ENCODE results near the gene TAF1C. TPM values are rescaled to one million over a fixed set of nuclear protein-coding genes. Genes with fewer than 3 reads are reported as not detected.
"Not testable (repeated sequence)": the region's sequence is repeated elsewhere in the genome, so short reads cannot be mapped to it uniquely, and the experiment has no call there.

Gene TAF1C
- total RNA-seq, 4 donors from 2014 or later = 46.7 to 75.5 (median 55.2) TPM

DNA sequence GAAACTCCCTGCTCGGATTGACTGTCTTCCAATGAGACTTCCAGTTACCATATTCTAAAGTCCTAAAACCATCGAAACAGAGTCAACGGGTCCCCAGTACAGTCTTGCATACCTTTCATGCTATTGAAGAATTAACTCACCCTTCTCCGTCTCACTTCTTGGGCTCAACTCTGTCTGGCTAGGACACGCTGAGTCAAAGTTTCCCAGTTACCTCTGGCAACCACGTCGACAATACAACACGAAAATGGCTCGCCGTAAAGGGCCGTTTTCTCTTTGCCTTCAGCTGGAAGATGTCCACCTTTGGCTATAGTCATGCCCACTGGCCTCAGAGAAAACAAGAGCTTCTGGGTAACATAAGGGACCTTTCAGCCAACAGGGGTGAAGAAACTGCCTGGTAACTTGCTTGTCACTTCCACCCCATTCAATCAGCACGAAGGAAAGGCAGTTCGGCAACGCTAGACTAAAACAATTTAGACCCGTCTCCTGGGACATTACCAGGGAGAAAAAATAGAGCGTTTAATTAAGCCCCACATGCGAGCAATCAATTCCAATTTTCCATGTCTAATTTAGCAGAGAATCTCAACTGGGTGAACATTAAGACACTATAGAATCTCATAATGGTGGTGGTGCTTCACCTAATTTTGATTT, 31.4 kb upstream of the TAF1C start:
- no peak for TF ChIP-seq POLR2A (IDR thresholded peaks at IDR 0.05)
- no peak for TF ChIP-seq EP300 (IDR thresholded peaks at IDR 0.05)
- TF ChIP-seq POLR2AphosphoS5 (IDR thresholded peaks at IDR 0.05) = no peak
- TF ChIP-seq CTCF (IDR thresholded peaks at IDR 0.05) = no peak
- no peaks in the 10 kb centered on the region for H3K27me3 ChIP-seq
- WGBS = 79% methylated on average over 17 of the region's 17 CpGs

DNA sequence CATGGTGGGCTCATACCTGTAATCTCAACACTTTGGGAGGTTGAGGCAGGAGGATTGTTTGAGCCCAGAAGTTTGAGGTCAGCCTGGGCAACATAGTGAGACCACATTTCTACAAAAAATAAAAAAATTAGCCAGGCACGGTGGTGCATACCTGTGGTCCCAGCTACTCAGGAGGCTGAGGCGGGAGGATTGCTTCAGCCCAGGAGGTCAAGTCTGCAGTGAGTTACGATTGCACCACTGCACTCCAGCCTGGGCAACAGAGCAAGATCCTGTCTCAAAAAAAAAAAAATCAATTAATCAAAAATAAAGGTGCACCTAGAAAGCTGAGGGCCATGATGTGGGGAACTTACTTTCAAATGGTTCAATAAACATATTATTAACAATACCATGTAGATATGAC, 29.3 kb upstream of the TAF1C start:
- H3K36me3 ChIP-seq; DNase-seq (ENCODE audit: low spot score in 2 of 2); H3K4me3 ChIP-seq; H3K9me3 ChIP-seq; H3K4me1 ChIP-seq; H3K27me3 ChIP-seq; H3K27ac ChIP-seq: not testable (repeated sequence)
- WGBS = 90% methylated on average over 3 of the region's 3 CpGs

More for the DNA sequence above, 31.4 kb upstream of the TAF1C start:
- Histone ChIP-seq H3K4me1 (no peaks in the 10 kb centered on the region), H3K27ac (no peak overlapping the region), H3K4me3 (no peak overlapping the region), H3K36me3 (no peaks in the 10 kb centered on the region), H3K9me3 (no peaks in the 10 kb centered on the region)
- DNase-seq (ENCODE audit: low spot score in 2 of 2) = no peak

DNA sequence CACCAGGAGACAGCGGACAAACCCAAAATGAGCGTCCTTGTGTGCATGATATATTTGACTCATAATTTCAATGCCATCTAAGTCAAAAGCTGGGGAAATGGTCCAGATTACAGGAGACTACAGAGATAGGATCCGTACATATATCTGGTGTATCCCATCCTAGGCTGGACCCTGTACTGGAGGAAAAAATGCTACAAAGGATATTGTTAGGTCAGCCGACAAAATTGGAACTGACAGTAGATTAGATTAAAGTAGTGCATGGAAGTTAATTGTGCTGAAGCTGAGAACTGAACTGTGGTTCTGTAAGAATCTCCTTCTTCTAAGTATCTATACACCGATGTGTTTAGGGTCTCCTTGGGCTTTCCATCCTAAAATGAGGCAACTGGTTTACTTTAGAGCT, 28.7 kb upstream of the TAF1C start:
- no peak overlapping the region for H3K4me3 ChIP-seq
- no peaks in the 10 kb centered on the region for H3K4me1 ChIP-seq
- TF ChIP-seq CTCF (IDR thresholded peaks at IDR 0.05) = no peak
- no peak for TF ChIP-seq EP300 (IDR thresholded peaks at IDR 0.05)
- no peak for TF ChIP-seq POLR2AphosphoS5 (IDR thresholded peaks at IDR 0.05)
- no peak for TF ChIP-seq POLR2A (IDR thresholded peaks at IDR 0.05)
- no peaks in the 10 kb centered on the region for H3K9me3 ChIP-seq
- no peaks in the 10 kb centered on the region for H3K27me3 ChIP-seq
- H3K36me3 ChIP-seq = no peaks in the 10 kb centered on the region
- WGBS = 86% methylated on average over 5 of the region's 5 CpGs
- no peak overlapping the region for H3K27ac ChIP-seq
- no peak for DNase-seq (ENCODE audit: low spot score in 2 of 2)

GRCh38 chr16:84214451-84215066, 27.7 kb upstream of the TAF1C start:
- 80% methylated on average over 12 of the region's 15 CpGs for WGBS
- no peak for TF ChIP-seq CTCF (IDR thresholded peaks at IDR 0.05)
- TF ChIP-seq POLR2AphosphoS5 (IDR thresholded peaks at IDR 0.05) = no peak
- TF ChIP-seq EP300 (IDR thresholded peaks at IDR 0.05) = no peak
- TF ChIP-seq POLR2A (IDR thresholded peaks at IDR 0.05) = no peak
- no peaks in the 10 kb centered on the region for H3K36me3 ChIP-seq
- no peaks in the 10 kb centered on the region for H3K4me1 ChIP-seq
- H3K4me3 ChIP-seq = no peak overlapping the region
- H3K27ac ChIP-seq = no peak overlapping the region
- H3K27me3 ChIP-seq = no peaks in the 10 kb centered on the region
- no peaks in the 10 kb centered on the region for H3K9me3 ChIP-seq
- DNase-seq (ENCODE audit: low spot score in 2 of 2) = no peak

DNA sequence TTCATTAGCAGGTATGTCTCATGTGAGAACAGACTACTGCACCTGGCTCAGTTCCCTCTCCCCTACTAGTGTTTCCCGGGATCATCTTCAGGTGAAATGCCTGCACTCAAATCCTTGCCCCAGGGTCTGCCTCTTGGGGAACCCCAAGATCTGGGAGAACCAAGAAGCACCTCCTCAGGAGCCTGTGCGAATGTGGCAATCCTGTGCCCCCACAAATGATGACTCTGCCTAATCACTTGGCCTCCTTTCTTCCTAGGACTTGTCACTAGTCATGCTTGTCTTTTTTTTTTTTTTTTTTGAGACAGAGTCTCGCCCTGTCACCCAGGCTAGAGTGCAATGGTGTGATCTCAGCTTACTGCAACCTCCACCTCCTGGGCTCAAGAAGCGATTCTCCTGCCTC, 25.8 kb upstream of the TAF1C start:
- Histone ChIP-seq H3K27me3 (no peaks in the 10 kb centered on the region), H3K9me3 (no peaks in the 10 kb centered on the region), H3K4me1 (no peaks in the 10 kb centered on the region), H3K36me3 (no peaks in the 10 kb centered on the region), H3K27ac (no peak overlapping the region), H3K4me3 (no peak overlapping the region)
- WGBS = 78% methylated on average over 4 of the region's 4 CpGs
- TF ChIP-seq CTCF (IDR thresholded peaks at IDR 0.05) = no peak
- no peak for DNase-seq (ENCODE audit: low spot score in 2 of 2)

DNA sequence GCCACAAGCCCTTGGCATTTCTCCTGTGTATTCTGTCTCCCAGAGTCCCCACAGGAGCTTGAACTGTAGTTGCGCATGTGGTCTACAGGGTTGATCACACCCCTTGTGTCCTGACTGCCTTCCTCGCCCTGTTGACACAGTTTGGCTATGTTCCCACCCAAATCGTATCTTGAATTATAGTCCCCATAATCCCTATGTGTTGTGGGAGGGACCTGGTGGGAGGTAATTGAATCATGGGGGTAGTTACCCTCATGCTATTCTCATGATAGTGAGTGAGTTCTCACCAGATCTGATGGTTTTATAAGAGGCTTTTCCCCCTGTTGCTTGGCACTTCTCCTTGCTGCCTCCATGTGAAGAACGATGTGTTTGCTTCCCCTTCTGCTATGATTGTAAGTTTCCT, 25.3 kb upstream of the TAF1C start:
- H3K9me3 ChIP-seq = no peaks in the 10 kb centered on the region
- TF ChIP-seq CTCF (IDR thresholded peaks at IDR 0.05) (no peak), POLR2A (IDR thresholded peaks at IDR 0.05) (no peak), EP300 (IDR thresholded peaks at IDR 0.05) (no peak), POLR2AphosphoS5 (IDR thresholded peaks at IDR 0.05) (no peak)
- H3K36me3 ChIP-seq = no peaks in the 10 kb centered on the region
- H3K27me3 ChIP-seq = no peaks in the 10 kb centered on the region
- H3K4me1 ChIP-seq = no peaks in the 10 kb centered on the region
- no peak overlapping the region for H3K4me3 ChIP-seq
- no peak for DNase-seq (ENCODE audit: low spot score in 2 of 2)
- WGBS = 51% methylated on average over 4 of the region's 4 CpGs
- H3K27ac ChIP-seq = no peak overlapping the region

Measured in suprapubic skin (tissue), 4 donors.